Body of pancreas (tissue), 4 donors: ENCODE results near the gene SORCS2.

Source experiments
- POLR2A ChIP-seq, 3 donors: fragments of 450-650 bp; IDR thresholded peaks; one replicate each; pipeline ENCODE4 v1.6.1; 2016; ENCODE audit warnings: antibody characterized with exemption in 3 of 3, mild to moderate bottlenecking in 2 of 3
- TF ChIP-seq, protein P1 (sequence below), 7 experiments: fragments of 450-650 bp in 4 of 7; fragments of 200-600 bp in 3 of 7; sonication (generic) in 3 of 7; IDR thresholded peaks; one replicate each; pipeline ENCODE4 v1.5.1; 2016 to 2019; ENCODE audit warnings: antibody characterized with exemption in 7 of 7

DNA sequence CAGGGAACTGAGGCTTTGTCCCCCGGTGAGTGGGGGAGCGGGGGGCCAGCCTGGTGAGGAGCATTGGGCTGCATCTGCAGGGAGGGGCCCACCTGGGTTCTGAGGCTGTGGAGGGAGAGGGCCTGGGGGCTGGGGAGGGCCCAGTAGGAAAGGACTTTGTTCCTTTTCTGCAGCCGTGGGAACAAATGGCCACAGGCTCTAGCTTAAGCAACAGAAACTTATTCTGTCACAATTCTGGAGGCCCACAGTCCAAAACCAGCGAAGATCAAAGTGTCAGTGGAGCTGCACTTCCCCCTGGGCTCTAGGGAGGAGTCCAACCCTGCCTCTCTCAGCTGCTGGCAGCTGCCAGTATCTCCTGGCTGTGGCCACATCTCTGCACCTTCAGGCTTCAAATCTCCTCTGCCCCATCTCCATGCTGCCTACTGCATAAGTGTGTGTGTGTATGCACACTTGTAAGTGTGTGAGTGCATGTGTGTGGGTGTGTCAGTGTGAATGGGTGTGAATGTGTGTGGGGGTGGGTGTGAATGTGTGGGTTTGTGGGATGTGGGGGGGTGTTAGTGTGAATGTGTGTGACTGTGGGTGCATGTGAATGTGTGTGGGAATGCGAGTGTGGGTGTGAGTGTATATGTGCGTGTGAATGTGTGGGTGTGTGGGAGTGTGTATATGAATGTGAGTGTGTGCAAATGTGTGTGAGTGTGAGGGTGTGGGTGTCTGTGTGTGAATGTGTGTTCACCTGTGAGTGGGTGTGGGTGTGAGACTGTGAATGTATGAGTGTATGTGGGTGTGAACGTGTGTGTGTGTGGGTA, 446.8 kb downstream of the SORCS2 start:
- TF ChIP-seq, protein P1, sequence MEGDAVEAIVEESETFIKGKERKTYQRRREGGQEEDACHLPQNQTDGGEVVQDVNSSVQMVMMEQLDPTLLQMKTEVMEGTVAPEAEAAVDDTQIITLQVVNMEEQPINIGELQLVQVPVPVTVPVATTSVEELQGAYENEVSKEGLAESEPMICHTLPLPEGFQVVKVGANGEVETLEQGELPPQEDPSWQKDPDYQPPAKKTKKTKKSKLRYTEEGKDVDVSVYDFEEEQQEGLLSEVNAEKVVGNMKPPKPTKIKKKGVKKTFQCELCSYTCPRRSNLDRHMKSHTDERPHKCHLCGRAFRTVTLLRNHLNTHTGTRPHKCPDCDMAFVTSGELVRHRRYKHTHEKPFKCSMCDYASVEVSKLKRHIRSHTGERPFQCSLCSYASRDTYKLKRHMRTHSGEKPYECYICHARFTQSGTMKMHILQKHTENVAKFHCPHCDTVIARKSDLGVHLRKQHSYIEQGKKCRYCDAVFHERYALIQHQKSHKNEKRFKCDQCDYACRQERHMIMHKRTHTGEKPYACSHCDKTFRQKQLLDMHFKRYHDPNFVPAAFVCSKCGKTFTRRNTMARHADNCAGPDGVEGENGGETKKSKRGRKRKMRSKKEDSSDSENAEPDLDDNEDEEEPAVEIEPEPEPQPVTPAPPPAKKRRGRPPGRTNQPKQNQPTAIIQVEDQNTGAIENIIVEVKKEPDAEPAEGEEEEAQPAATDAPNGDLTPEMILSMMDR (IDR thresholded peaks at IDR 0.05): no peak
- no peak for TF ChIP-seq POLR2A (IDR thresholded peaks at IDR 0.05)
